HEK293T (cell line): ENCODE data around the gene FBXO17.
A peak's percentile ranks its signal among the peaks of the same experiment; 100 is the strongest.

ENCODE experiments used
- CTCF ChIA-PET: fragments of 350-600 bp; formaldehyde crosslinking; extraction: SDS; loops from one replicate; lab custom pipeline; 2021; ENCODE audit warnings: antibody characterized with exemption, inconsistent platforms; lab: Yijun Ruan, JAX
- POLR2A ChIA-PET: fragments of 350-600 bp; formaldehyde crosslinking; extraction: SDS; loops from one replicate; lab custom pipeline; 2020; ENCODE audit warnings: antibody characterized with exemption, inconsistent platforms; lab: Yijun Ruan, JAX
- DNase-seq: peaks from one replicate; pipeline ENCODE4 v3.0.0; 2012; ENCODE audit warnings: mixed read lengths; ENCODE audit errors: extremely low spot score
- ARNT ChIP-seq: fragments of 450-650 bp; IDR thresholded peaks from 2 replicates; pipeline ENCODE4 v1.6.1; 2017; ENCODE audit warnings: mild to moderate bottlenecking
- BHLHE40 ChIP-seq: fragments of 450-650 bp; IDR thresholded peaks from 2 replicates; pipeline ENCODE4 v1.6.1; 2016; ENCODE audit warnings: mild to moderate bottlenecking, moderate library complexity, borderline replicate concordance
- CTBP1 ChIP-seq: fragments of 450-650 bp; IDR thresholded peaks from 2 replicates; pipeline ENCODE4 v1.6.1; 2016; ENCODE audit warnings: borderline replicate concordance
- ELF4 ChIP-seq: fragments of 450-650 bp; IDR thresholded peaks from 2 replicates; pipeline ENCODE4 v1.6.1; 2017; ENCODE audit warnings: antibody characterized with exemption
- FOXA1 ChIP-seq: fragments of 450-650 bp; IDR thresholded peaks from 2 replicates; pipeline ENCODE4 v1.6.1; 2016; ENCODE audit warnings: mild to moderate bottlenecking
- FOXK2 ChIP-seq: fragments of 450-650 bp; IDR thresholded peaks from 2 replicates; pipeline ENCODE4 v1.6.1; 2016; ENCODE audit warnings: mild to moderate bottlenecking
- FOXM1 ChIP-seq: fragments of 450-650 bp; IDR thresholded peaks from 2 replicates; pipeline ENCODE4 v1.6.1; 2017; ENCODE audit warnings: mild to moderate bottlenecking, borderline replicate concordance
- HDGF ChIP-seq: fragments of 450-650 bp; IDR thresholded peaks from 2 replicates; pipeline ENCODE4 v1.6.1; 2017; ENCODE audit warnings: antibody characterized with exemption, borderline replicate concordance
- L3MBTL2 ChIP-seq: fragments of 450-650 bp; conservative IDR thresholded peaks from 2 replicates; pipeline ENCODE4 v1.6.1; 2016; ENCODE audit warnings: mild to moderate bottlenecking
- LEF1 ChIP-seq: fragments of 450-650 bp; IDR thresholded peaks from 2 replicates; pipeline ENCODE4 v1.6.1; 2017; ENCODE audit warnings: mild to moderate bottlenecking, borderline replicate concordance
- NFRKB ChIP-seq: fragments of 450-650 bp; IDR thresholded peaks from 2 replicates; pipeline ENCODE4 v1.6.1; 2016; ENCODE audit warnings: mild to moderate bottlenecking, moderate library complexity
- SP1 ChIP-seq: fragments of 450-650 bp; IDR thresholded peaks from 2 replicates; pipeline ENCODE4 v1.6.1; 2017
- SUZ12 ChIP-seq: fragments of 450-650 bp; IDR thresholded peaks from 2 replicates; pipeline ENCODE4 v1.6.1; 2016; ENCODE audit warnings: mild to moderate bottlenecking
- TARDBP ChIP-seq: fragments of 450-650 bp; IDR thresholded peaks from 2 replicates; pipeline ENCODE4 v1.6.1; 2016
- TF ChIP-seq, protein P1 (sequence below): fragments of 450-650 bp; IDR thresholded peaks from 2 replicates; pipeline ENCODE4 v1.6.1; 2016

Gene FBXO17

DNA sequence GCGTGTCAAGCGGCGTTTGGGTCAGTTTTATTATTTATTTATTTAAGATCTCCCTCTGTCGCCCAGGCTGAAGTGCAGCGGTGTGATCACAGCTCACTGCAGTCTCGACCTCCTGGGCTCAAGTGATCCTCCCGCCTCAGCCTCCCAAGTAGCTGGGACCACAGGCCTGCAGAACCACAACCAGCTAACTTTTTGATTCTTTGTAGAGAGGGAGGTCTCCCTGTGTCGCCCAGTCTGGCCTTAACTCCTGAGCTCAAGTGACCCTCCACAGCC, 44.1 kb downstream of the FBXO17 start:
- DNase-seq, result no peak
- ChIA-PET CTCF (interaction anchor here (2.2 kb wide), 1 partner anchor 44 kb away, joined by 6 read pairs; no protein-coding TSS in a partner anchor), POLR2A (interaction anchor here (1.1 to 2.9 kb wide), 10 partner anchors 12 to 424 kb away, joined by 3 to 14 read pairs (median 4); partner anchors contain the start of genes ECH1, NFKBIB and SIRT2)
- no peak for TF ChIP-seq TARDBP
- TF ChIP-seq SUZ12, result no peak
- TF ChIP-seq HDGF, result no peak
- no peak for TF ChIP-seq ARNT
- TF ChIP-seq FOXK2, result no peak
- no peak for TF ChIP-seq FOXM1
- no peak for TF ChIP-seq NFRKB
- TF ChIP-seq ELF4, result no peak
- no peak for TF ChIP-seq LEF1
- TF ChIP-seq L3MBTL2, result no peak
- no peak for TF ChIP-seq FOXA1
- TF ChIP-seq SP1, result no peak
- no peak for TF ChIP-seq CTBP1

DNA sequence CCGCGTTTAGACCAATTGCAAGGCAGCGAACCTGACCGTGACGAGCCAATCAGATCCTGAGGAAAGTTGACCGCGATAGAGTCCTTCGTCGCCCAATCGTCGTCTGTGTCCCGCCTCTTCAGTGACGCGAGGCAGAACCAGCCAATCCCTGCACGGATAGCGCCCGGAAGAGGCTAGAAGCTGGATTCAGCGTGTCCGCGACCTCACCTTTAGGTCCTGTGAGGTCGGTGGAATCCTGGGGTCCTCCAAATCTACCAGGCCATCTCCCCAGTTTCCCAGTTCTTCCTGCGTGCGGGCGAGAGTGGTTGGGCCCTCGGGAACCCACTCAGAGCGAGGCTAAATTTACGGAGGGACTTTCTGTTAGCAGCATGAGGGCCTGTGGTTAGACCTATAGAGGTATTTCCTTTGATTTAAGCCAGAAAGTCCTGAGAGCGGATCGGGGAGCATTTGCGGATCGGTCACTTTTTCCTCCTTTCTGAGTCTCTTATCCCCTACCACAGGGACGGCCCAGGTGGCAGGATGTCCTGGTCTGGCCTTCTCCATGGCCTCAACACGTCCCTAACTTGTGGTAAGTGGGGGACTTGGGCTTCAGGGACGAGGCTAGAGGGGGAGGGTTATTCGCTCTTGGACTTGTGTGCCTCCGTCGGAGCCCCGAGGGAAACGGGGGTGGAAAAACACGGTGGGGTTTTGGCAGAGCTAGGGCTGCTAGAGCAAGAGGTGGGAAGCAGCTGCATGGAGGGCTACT, 44.6 kb downstream of the FBXO17 start, which contains the start of gene MRPS12:
TSS of gene MRPS12 (plus strand) at position 169 of the 745 bp plus-strand sequence. CDS start at position 520, 351 bp downstream.
- ChIA-PET CTCF (interaction anchor here (0.5 to 2.2 kb wide), 11 partner anchors 12 to 528 kb away, joined by 3 to 6 read pairs (median 4); partner anchors contain the start of genes FAM98C, NFKBIB and SIRT2), POLR2A (interaction anchor here (0.6 to 2.9 kb wide), 22 partner anchors 10 to 528 kb away, joined by 3 to 14 read pairs (median 4); partner anchors contain the start of genes ACTN4, ECH1, FAM98C and NFKBIB)
- TF ChIP-seq ELF4 (peak; percentile 60; the same call in 1 of the 2 replicates), HDGF (peak; percentile 96; the same call in 1 of the 2 replicates), NFRKB (no peak), L3MBTL2 (peak; percentile 81)
- TF ChIP-seq, protein P1, sequence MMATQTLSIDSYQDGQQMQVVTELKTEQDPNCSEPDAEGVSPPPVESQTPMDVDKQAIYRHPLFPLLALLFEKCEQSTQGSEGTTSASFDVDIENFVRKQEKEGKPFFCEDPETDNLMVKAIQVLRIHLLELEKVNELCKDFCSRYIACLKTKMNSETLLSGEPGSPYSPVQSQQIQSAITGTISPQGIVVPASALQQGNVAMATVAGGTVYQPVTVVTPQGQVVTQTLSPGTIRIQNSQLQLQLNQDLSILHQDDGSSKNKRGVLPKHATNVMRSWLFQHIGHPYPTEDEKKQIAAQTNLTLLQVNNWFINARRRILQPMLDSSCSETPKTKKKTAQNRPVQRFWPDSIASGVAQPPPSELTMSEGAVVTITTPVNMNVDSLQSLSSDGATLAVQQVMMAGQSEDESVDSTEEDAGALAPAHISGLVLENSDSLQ, result peak; percentile 96
- DNase-seq, result peak; percentile 98

DNA sequence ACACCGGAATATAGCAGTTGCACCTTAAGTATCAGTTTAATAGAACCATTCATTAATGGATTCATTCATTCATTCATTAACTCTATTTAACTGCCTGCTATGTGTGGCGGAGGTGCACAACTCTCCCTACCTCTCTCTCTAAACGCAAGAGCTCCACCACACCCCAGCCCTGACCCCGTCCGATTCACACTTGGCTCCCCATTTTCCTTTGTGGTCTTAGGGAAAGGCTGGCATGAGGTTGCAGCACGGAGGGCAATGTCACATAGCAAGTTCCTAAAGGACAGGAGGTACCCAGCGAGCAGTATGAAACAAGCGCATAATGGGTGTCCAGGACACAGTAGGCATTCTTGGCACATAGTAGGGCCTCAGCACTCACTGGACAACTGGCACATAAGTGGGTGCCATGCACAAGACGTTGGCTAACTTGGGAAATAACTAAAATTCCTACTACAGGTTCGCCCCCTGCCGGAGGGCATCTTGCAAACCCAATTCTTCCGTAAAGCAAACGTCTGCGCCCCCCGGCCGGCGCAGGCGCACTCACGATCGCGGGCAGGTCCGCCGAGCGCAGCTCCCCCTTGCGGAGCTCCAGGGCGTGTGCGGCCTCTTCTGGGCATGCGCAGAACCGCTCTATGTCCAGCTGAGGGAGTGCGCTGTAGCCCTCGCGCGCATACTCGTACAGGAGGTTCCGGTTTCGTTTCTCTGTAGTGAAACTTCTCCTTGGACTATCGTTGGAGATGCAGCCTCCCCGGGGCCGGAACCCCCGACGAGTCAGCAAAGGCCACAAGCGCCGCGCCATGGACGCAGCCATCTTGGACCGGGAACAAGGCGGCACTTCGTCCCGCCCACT, 45.4 kb downstream of the FBXO17 start, which contains the start of gene SARS2:
TSS of gene SARS2 (minus strand) at position 835 of the 847 bp plus-strand sequence. CDS start at position 808, 27 bp downstream.
- DNase-seq, result peak; percentile 98
- ChIA-PET CTCF (interaction anchor here (0.5 to 2.2 kb wide), 9 partner anchors 11 to 527 kb away, joined by 3 to 6 read pairs (median 4); partner anchors contain the start of genes ECH1, FAM98C, NFKBIB and SIRT2), POLR2A (interaction anchor here (0.6 to 2.9 kb wide), 18 partner anchors 9 to 528 kb away, joined by 3 to 14 read pairs (median 4); partner anchors contain the start of genes ACTN4, FAM98C, HNRNPL and NFKBIB)
- TF ChIP-seq TARDBP (no peak), SUZ12 (no peak), FOXA1 (no peak), ARNT (no peak)

DNA sequence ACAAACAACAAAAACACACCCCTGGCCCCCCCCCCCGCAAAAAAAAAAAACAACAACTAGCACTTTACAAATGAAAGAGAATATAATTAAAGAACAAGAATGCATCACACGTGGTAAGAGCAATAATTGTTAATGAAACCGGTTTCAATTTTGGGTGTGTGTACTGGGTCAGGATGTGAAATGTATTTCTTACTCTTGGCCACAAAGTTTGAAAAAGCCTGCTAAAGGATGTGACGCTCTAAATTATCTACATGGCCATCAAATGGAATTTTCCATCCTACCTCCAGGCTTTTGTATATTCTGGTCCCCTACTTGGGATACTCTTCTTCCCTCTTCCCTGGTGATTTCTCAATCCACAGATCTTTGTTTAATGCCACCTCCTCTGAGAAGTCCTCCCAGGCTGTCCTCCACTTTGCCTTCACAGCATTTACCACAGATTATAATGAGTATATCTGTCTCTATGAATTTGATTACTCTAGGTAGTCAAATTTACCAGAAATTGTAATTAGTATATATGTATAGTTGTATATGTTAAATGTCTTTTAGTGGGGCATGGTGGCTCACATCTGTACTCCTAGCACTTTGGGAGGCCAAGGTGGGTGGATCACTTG, 47.0 kb downstream of the FBXO17 start:
- CTCF ChIA-PET, result no interaction called here
- POLR2A ChIA-PET, result no interaction called here
- TF ChIP-seq TARDBP (no peak), FOXK2 (no peak), L3MBTL2 (no peak), LEF1 (no peak), ARNT (no peak), HDGF (no peak), NFRKB (no peak)
- TF ChIP-seq, protein P1, result no peak
- no peak for DNase-seq

DNA sequence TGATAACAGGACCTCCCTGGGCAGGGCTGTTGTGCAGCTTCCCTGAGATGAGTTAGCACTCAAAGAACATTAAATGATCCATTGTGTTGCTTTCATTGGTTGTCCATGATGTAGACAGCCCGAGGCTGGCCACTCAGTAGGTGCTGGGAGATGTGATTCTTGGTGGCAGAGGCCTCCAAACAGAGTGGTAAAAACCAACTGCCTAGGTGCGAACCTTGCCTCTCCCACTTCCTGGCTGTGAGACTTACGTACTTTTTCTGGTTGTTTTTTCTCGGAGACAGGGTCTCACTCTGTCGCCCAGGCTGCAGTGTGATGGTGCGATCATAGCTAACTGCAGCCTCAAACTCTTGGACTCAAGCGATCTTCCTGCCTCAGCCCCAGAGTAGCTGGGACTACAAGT, 51.2 kb downstream of the FBXO17 start:
- CTCF ChIA-PET, result interaction anchor here (0.6 kb wide), 1 partner anchor 409 kb away, joined by 3 read pairs; no protein-coding TSS in a partner anchor
- POLR2A ChIA-PET, result no interaction called here
- no peak for TF ChIP-seq L3MBTL2
- no peak for TF ChIP-seq ARNT
- TF ChIP-seq, protein P1, result no peak
- no peak for TF ChIP-seq FOXM1
- TF ChIP-seq LEF1, result no peak
- TF ChIP-seq TARDBP, result no peak
- TF ChIP-seq BHLHE40, result no peak
- TF ChIP-seq NFRKB, result no peak
- DNase-seq, result no peak
